HepG2 (cell line): ENCODE measurements around the gene PDLIM5. TPM values are rescaled to one million over a fixed set of nuclear protein-coding genes. Genes with fewer than 3 reads are reported as not detected.

Experiments
- BCL6 ChIP-seq: IDR thresholded peaks from 2 replicates; pipeline ENCODE4 v1.6.1; 2016; ENCODE audit warnings: missing genetic modification reagents, missing compliant biosample characterization
- CEBPG ChIP-seq: IDR thresholded peaks from 2 replicates; pipeline ENCODE4 v1.6.1; 2016
- IRF2 ChIP-seq: IDR thresholded peaks from 2 replicates; pipeline ENCODE4 v1.6.1; 2018; ENCODE audit warnings: missing genetic modification reagents, missing compliant biosample characterization
- KLF9 ChIP-seq: IDR thresholded peaks from 2 replicates; pipeline ENCODE4 v1.6.1; 2016; ENCODE audit warnings: low read depth
- NCOA2 ChIP-seq: sonication (generic); formaldehyde crosslinking; IDR thresholded peaks from 2 replicates; pipeline ENCODE4 v1.8.0; 2022; ENCODE audit warnings: inconsistent platforms
- NR2F6 ChIP-seq, 2 experiments: IDR thresholded peaks; 2 replicates each; pipeline ENCODE4 v1.6.1; 2016; ENCODE audit warnings: antibody characterized with exemption in 1 of 2, mild to moderate bottlenecking in 1 of 2
- RERE ChIP-seq: IDR thresholded peaks from 2 replicates; pipeline ENCODE4 v1.6.1; 2016; ENCODE audit warnings: low read depth, missing genetic modification reagents, missing compliant biosample characterization
- SOX5 ChIP-seq: IDR thresholded peaks from 2 replicates; pipeline ENCODE4 v1.6.1; 2016; ENCODE audit warnings: borderline replicate concordance
- TCF7 ChIP-seq: sonication (generic); IDR thresholded peaks from 2 replicates; pipeline ENCODE4 v1.6.1; 2016; ENCODE audit warnings: antibody characterized with exemption, low read depth
- TFE3 ChIP-seq: IDR thresholded peaks from 2 replicates; pipeline ENCODE4 v1.6.1; 2016
- ZNF430 ChIP-seq: sonication (generic); formaldehyde crosslinking; IDR thresholded peaks from 2 replicates; pipeline ENCODE4 v1.9.0; 2021; ENCODE audit warnings: mild to moderate bottlenecking, missing genetic modification reagents
- ZNF646 ChIP-seq: sonication (generic); formaldehyde crosslinking; IDR thresholded peaks from 2 replicates; pipeline ENCODE4 v1.9.0; 2021; ENCODE audit warnings: mild to moderate bottlenecking, missing genetic modification reagents
- ZNF792 ChIP-seq: IDR thresholded peaks from 2 replicates; pipeline ENCODE4 v1.6.1; 2016
- ZSCAN22 ChIP-seq: sonication (generic); formaldehyde crosslinking; IDR thresholded peaks from 2 replicates; pipeline ENCODE4 v1.4.0; 2020; ENCODE audit warnings: mild to moderate bottlenecking, missing genetic modification reagents
- polyA plus RNA-seq, 8 experiments: library from polyadenylated mRNA; depleted of rRNA in 3 of 8; stranded (reverse) in 7 of 8; unstranded in 1 of 8; fragments of >200 nt; fragmentation: Illumina TruSeq in 4 of 8; extraction: Trizol in 4 of 8; gene quantifications; 2 replicates each; pipeline versions ENCODE4 v1.2.1 to v1.2.3, GENCODE V29; 2011 to 2016; ENCODE audit warnings: low read depth in 4 of 8, missing spikeins in 1 of 8, mixed read lengths in 1 of 8; ENCODE audit not compliant: insufficient read depth in 1 of 8
- total RNA-seq, 5 experiments: library from RNA; depleted of rRNA; stranded (reverse); fragments of >200 nt; fragmentation: Illumina TruSeq; extraction: Trizol; gene quantifications; 2 replicates each; pipeline ENCODE4 v1.2.3, GENCODE V29; 2016; ENCODE audit warnings: low read depth in 1 of 5

PDLIM5 gene
- total and polyA plus RNA-seq, 2 of the 13 experiments (the other 11 are each of a cell fraction or from before 2014, with no cell fraction given), result 52.8 to 119 TPM

- TF ChIP-seq ZNF646 (CRISPR knock-in tag) (no peak), KLF9 (CRISPR knock-in tag) (no peak), ZNF430 (CRISPR knock-in tag) (no peak), BCL6 (CRISPR knock-in tag) (peak; percentile 88), NR2F6 (IDR thresholded peaks at IDR 0.05) (peak; percentile 32; the same call in 1 of the 2 replicates), NR2F6 (CRISPR knock-in tag; IDR thresholded peaks at IDR 0.05) (peak; percentile 10; the same call in 1 of the 2 replicates), TCF7 (peak; percentile 5; the same call in 1 of the 2 replicates), ZSCAN22 (CRISPR knock-in tag) (no peak), TFE3 (CRISPR knock-in tag) (no peak), NCOA2 (CRISPR knock-in tag) (peak; percentile 68), ZNF792 (no peak), RERE (CRISPR knock-in tag) (no peak), IRF2 (CRISPR knock-in tag) (no peak), CEBPG (CRISPR knock-in tag) (peak; percentile 70), SOX5 (CRISPR knock-in tag) (peak; percentile 61; the same call in 1 of the 2 replicates)
These were observed 114.7 kb downstream of the PDLIM5 start (continued) for GRCh38 chr4:94566420-94566819.
